HG02642 (cell line): ENCODE data around the gene SLC10A7.
A peak's percentile ranks its signal among the peaks of the same experiment; 100 is the strongest.

Experiments used
- ATAC-seq: cut with Tn5 transposase; IDR thresholded peaks from one replicate; pipeline ENCODE4 v1.9.1; 2021; ENCODE audit warnings: mild to moderate bottlenecking; ENCODE audit not compliant: unreplicated experiment, poor library complexity

The SLC10A7 gene

DNA sequence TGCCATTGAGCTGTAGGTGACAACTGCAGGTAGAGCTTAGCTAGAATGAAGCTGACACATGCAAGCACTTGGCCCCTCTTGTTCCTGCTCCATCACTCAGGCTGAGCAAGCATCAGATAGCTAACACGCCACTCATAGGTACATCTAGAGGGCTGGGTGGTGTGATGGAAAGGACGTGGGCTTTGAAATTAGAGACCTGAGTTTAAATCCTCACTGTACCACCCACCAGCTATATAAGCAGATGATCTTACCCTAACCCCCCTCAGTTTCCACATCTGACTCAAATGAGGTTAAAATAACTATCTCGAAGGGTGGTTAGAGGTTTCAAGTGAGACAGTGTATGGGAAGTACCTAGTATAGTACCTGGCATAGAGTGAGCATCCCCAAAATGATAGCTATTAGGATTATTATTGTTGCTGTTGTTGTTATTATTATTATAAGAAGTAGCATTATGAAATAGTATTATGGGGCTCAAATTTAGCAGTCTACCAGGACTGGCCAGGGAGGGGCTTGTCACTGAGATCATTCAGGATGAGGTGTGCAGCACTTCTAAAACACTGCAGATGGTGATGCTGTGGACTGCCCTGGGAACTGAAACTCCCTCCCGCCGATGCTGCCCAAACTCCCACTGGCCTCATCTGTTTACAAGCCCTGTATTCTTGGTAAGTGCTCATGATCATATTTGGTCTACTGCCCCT lies 248.4 kb downstream of the SLC10A7 start:
- ATAC-seq: peak; percentile 77

GRCh38 chr4:146271466-146271865 lies 250.3 kb downstream of the SLC10A7 start:
- ATAC-seq: peak; percentile 26

DNA sequence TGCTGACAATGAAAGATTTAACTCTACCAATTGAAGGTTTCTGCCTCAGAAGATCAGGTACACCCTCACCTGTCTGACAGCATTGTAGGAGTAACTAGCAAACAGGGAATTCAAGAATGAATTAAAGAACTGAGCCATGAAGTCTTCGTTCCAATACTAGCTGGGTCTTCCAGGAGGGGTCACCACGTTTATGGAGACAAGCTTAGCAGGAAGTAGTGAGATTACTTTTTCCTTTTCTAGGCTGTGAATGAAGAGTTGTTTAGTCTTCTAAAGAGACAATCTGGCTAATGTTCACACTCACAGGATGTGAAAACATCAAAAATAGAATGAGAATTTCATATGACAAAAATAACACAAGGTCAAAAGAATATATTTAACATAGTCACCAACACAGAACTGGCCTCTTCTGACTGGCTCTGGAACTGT lies 252.5 kb downstream of the SLC10A7 start:
- ATAC-seq: peak; percentile 52

DNA sequence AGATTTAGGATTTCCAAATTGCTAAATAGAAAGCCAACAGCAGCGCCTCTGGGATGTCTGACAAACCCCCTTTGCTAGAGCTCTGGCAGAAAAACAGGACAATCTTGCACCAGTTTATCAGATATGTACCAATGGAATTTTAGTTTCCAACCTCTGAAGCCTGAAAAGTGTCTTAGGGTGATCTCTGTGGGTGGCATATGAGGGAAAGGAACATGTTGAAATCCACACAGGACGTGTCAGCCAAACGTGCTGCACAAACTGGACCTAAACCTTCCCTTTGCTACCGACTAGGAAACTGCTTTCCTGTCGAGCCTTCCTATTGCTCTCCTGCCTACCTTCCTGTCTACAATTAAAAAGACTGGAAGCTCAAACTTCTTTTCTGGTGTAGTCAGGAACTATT lies 253.9 kb downstream of the SLC10A7 start:
- ATAC-seq: no peak

GRCh38 chr4:146265950-146266490 lies 255.7 kb downstream of the SLC10A7 start:
- no peak for ATAC-seq

DNA sequence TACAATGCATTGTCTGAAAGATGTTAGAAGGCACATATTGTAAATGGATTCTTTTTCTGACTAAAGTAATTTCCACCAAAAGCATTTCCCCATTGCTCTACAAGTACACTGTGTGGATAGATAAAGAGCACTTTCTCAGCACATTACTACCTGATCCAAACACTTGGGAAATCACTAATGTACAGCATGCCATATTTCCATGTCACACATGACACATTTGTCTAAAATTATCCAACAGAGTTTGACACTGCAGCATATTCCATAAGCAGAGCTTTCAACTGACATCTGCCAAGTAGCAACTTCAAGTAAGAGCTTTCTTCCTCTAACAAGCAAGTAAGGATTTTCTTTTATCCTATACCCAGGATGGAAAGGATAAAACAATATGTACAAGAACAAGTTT lies 257.9 kb downstream of the SLC10A7 start:
- ATAC-seq: no peak

DNA sequence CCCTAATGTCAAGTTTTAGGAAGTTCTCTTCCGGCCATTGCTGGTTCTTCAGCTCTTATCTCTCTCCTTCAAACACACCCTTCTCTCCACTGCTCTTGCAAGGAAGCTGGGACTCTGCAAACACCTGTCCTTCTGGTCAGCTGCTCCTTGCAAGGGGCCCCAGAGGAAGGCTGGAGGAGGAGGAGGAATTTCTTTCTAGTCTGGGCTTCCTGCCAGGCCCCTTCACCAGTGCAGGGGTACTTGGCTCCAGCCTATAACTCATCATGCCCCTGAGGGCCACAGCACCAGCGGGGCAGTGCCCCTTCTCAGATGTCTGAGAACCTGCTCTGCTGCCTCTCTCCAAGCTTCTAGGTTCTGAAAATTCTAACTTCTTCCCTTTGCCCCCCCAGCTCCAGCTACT lies 260.7 kb downstream of the SLC10A7 start:
- ATAC-seq: no peak

- ATAC-seq: no peak
Measured at GRCh38 chr4:146260521-146260920, 261.2 kb downstream of the SLC10A7 start.

GRCh38 chr4:146257511-146257910 lies 264.2 kb downstream of the SLC10A7 start:
- ATAC-seq: no peak

DNA sequence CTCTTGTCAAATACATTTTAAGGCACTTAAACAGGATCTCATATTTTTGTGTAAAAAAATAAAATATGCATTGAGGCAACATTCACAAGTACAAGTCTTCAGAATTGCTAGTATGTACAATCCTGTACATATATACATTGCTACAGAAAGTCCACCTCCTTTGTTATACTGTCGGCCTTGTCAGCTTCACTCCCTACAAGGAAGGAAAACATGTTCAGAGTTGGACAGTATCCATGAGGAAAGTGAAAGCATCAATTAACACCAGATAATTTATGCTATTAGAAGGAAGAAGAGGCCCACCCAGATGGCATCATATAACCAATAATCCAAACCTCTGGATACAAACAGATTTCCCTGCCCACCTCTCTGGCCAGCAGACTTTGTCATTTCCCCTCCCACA lies 265.4 kb downstream of the SLC10A7 start:
- no peak for ATAC-seq

GRCh38 chr4:146255874-146256273 lies 265.9 kb downstream of the SLC10A7 start:
- no peak for ATAC-seq

DNA sequence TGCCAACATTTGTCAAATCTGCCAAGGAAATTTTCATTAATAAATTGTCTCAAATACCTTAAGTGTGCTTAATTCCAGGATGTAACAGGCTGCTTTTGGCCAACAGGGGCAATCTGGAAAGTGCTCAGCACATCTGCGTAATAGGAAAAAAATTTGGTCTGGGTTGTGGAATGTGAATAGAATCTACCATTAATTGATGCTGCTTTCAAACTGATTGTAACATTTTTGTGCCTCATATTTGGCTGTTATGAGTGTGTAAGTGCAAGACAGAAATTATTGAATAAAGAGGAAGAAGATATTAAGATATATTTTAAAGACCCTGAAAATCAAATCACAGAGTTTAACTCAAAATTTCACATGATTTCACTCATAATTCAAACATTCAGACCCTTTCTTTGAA lies 266.3 kb downstream of the SLC10A7 start:
- no peak for ATAC-seq

DNA sequence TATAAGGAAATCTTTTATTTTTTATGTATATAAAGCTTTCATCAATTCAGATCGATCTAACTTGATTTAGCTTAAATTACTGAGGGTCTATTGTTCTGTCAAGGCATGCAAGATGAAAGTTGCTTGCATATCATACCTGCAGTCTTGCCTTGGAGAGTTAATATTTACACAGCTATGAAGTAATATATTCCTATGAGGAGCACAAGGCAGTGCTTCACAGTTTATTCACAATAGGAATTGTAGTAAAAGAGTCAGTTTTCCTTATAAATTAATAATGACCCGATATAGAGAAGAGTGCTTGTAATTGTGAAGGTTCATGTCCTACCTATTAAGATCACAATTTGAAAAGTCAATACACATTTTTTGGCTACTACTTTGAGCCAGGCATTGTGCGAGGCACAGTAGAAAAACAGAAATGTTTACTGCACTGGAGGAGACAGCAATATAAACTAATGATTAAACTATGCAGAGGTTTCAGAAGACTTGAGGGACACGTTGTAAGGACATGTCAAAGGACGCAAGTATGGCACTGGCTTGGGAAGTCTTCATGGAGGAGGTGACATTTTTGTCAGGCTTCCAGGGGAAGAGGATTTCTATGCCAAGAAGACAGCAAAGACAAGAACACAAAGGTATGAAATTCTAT lies 268.6 kb downstream of the SLC10A7 start:
- no peak for ATAC-seq

GRCh38 chr4:146247356-146247755 lies 274.4 kb downstream of the SLC10A7 start:
- no peak for ATAC-seq

DNA sequence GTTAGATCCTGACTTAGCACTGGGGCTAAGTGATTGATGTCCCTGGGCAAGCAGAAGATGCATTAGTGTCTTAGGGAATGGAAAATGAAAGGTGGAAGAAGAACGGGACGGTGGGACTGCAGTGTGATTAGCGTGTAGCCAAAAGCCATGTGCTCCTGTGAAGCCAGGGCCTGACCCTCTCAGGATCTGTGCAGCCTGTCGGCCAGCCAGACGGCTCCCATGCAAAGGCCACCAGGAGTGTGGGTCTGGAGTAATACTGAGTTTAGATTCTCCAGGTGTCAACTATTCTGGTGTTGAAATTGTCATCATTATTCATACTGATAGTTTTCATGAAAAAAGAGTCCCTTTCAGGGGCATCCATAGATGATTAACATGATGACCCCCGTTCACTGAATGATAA lies 275.4 kb downstream of the SLC10A7 start:
- no peak for ATAC-seq

GRCh38 chr4:146245850-146246249 lies 275.9 kb downstream of the SLC10A7 start:
- ATAC-seq: no peak

GRCh38 chr4:146245246-146245645 lies 276.5 kb downstream of the SLC10A7 start:
- ATAC-seq: no peak

DNA sequence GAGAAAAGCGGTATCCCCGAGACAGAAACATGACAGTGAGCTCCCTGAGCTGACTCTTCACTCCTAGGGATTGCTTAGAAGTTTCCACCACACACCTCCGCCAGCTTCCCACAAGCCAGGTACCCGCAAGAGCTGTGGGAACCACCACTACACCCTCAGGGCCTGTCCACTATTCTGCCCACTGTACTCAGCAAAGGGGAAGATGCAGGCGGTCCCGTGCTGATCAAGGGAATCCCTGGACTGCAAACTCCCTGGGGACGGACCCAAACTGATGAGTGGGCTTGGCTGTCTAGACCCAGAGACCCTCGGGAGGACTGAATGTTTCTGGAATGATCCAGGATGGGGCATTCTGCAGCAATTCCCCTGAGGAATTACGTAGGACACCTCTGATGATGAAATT lies 277.2 kb downstream of the SLC10A7 start:
- no peak for ATAC-seq

GRCh38 chr4:146243883-146244277 lies 277.9 kb downstream of the SLC10A7 start:
- no peak for ATAC-seq

GRCh38 chr4:146243141-146243882 lies 278.4 kb downstream of the SLC10A7 start:
- ATAC-seq: peak; percentile 79

DNA sequence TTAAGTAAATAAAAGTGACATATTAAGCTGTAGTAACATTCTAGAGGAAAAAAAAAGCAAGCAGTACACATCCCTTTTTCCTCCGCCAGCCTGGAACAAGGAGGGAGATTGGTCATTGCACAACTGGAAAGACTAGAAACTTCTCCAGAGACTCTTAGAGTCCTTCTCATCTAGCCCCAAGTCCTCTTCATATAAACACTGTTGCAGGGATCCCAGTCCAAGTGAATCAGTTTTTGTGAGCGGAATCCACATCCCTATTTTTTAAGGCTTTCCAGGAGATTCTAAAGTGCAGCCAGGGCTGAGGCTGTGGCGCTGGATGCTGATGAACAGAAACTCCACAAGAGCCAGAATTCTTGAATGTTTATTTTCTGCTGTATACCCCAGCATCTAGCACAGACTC lies 283.6 kb downstream of the SLC10A7 start:
- no peak for ATAC-seq
